GM13976 (cell line): ENCODE results near the gene CDYL.
"Not testable (repeated sequence)": the region's sequence is repeated elsewhere in the genome, so short reads cannot be mapped to it uniquely, and the experiment has no call there.

Experiments used
- DNase-seq: peaks from one replicate; pipeline ENCODE4 v3.0.0; 2012; ENCODE audit warnings: low spot score
- CTCF ChIP-seq: IDR thresholded peaks from 2 replicates; pipeline ENCODE4 v1.5.1; 2012; ENCODE audit warnings: borderline replicate concordance, mild to moderate bottlenecking; ENCODE audit not compliant: insufficient read depth; ENCODE audit errors: extremely low read depth, missing control alignments, control extremely low read depth
- in situ Hi-C: fragments of 300-500 bp; cut with MboI; formaldehyde crosslinking; loops from one replicate; pipeline ENCODE4 v1.12.0; 2022; ENCODE audit warnings: low sequenced_read_pairs, mixed read lengths, inconsistent platforms; ENCODE audit not compliant: unreplicated experiment

The CDYL gene

DNA sequence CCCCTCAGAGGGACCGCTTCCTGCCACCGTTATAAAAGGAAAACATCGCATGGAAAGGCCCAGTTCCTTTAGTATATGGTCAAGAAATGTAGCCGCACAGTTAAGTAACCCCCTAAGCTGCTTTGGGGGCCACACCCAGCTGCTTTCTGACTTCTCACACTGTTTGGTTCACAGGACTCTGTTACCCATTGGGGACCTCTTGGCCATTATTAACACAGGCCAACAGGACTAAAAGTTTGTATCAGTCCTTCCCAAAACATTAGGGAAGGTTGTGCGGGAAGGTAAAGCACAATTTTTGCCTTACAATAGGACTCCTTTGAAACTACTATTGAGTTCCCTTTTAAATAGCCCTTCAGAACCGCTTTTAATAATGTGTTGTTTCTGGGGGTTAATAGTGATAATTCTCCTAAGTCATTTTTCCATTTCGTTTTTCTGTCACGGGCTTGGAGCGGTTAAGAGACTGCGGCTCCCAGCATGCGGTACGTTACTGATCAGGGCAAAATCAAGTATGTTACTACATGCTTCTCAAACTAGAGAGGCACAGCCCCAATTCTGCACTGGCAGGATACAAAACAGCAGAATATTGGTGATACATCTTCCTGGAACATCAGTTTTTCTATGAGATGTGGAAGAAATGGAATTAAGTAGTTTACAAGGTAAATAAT is 228.3 kb downstream of the CDYL start:
- in situ Hi-C loops: no loop called here
- no peak for TF ChIP-seq CTCF
- no peak for DNase-seq

DNA sequence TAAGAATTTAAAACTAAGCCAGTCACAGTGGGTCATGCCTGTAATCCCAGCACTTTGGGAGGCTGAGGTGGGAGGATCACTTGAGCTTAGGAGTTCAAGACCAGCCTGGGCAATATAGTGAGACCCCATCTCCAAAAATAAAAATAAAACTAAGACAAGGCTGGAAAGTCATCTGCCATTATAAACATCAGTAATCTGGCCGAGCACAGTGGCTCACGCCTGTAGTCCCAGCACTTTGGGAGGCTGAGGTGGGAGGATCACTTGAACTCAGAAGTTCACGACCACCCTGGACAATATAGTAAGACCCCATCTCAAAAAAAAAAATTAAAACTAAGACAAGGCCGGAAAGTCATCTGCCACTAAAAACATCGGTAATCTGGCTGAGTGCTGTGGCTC is 228.8 kb downstream of the CDYL start:
- in situ Hi-C loops, DNase-seq: not testable (repeated sequence)
